Liver (tissue), 9 donors: ENCODE measurements around the gene CCDC63. TPM values are rescaled to one million over a fixed set of nuclear protein-coding genes. Genes with fewer than 3 reads are reported as not detected.

Experiments
- DNase-seq: peaks from one replicate; pipeline ENCODE4 v3.0.0-alpha.2; 2017; ENCODE audit warnings: low spot score
- H3K27ac ChIP-seq, 2 donors: one replicate each; pipeline ENCODE4 v1.7.0; 2013; ENCODE audit warnings: inconsistent platforms in 2 of 2, low read length in 2 of 2, control low read depth in 1 of 2, low read depth in 1 of 2, mild to moderate bottlenecking in 1 of 2
- H3K27me3 ChIP-seq, 4 donors: one replicate each; pipeline versions ENCODE4 v1.6.1 to v1.7.0; 2013; ENCODE audit warnings: low read length in 3 of 4, inconsistent platforms in 1 of 4, mild to moderate bottlenecking in 1 of 4, moderate library complexity in 1 of 4; ENCODE audit not compliant: control insufficient read depth in 4 of 4, insufficient read depth in 4 of 4
- H3K36me3 ChIP-seq, 4 donors: one replicate each; pipeline versions ENCODE4 v1.6.1 to v1.7.0; 2013; ENCODE audit warnings: low read length in 3 of 4, mild to moderate bottlenecking in 3 of 4, low read depth in 1 of 4, moderate library complexity in 1 of 4; ENCODE audit not compliant: control insufficient read depth in 4 of 4, insufficient read depth in 3 of 4
- H3K4me1 ChIP-seq, 4 donors: one replicate each; pipeline versions ENCODE4 v1.6.1 to v1.7.0; 2013; ENCODE audit warnings: low read length in 3 of 4, mild to moderate bottlenecking in 3 of 4, moderate library complexity in 1 of 4; ENCODE audit not compliant: control insufficient read depth in 4 of 4, insufficient read depth in 4 of 4
- H3K4me3 ChIP-seq, 3 donors: one replicate each; pipeline versions ENCODE4 v1.6.1 to v1.7.0; 2013; ENCODE audit warnings: low read length in 3 of 3, control low read depth in 1 of 3, low read depth in 1 of 3, mild to moderate bottlenecking in 1 of 3
- H3K9ac ChIP-seq, 2 donors: one replicate each; pipeline ENCODE4 v1.7.0; 2013; ENCODE audit warnings: low read length in 2 of 2, mild to moderate bottlenecking in 2 of 2, moderate library complexity in 2 of 2, control low read depth in 1 of 2, low read depth in 1 of 2
- H3K9me3 ChIP-seq, 4 donors: one replicate each; pipeline versions ENCODE4 v1.6.1 to v1.7.0; 2013; ENCODE audit warnings: low read length in 3 of 4; ENCODE audit not compliant: control insufficient read depth in 4 of 4
- ATF3 ChIP-seq: IDR thresholded peaks from 2 replicates; pipeline ENCODE4 v1.6.1; 2016; ENCODE audit warnings: antibody characterized with exemption
- CTCF ChIP-seq: fragments of 150-350 bp; IDR thresholded peaks from 2 replicates; pipeline ENCODE4 v1.5.1; 2017; ENCODE audit warnings: improper control_type of control experiment, low read depth, low read length; ENCODE audit not compliant: missing input control
- EGR1 ChIP-seq, 2 donors: IDR thresholded peaks; 2 replicates each; pipeline ENCODE4 v1.6.1; 2016 to 2018; ENCODE audit warnings: antibody characterized with exemption in 2 of 2, low read depth in 2 of 2
- FOXA1 ChIP-seq: IDR thresholded peaks from 2 replicates; pipeline ENCODE4 v1.6.1; 2016; ENCODE audit warnings: antibody characterized with exemption
- FOXA2 ChIP-seq: IDR thresholded peaks from 2 replicates; pipeline ENCODE4 v1.6.1; 2016; ENCODE audit warnings: antibody characterized with exemption
- GABPA ChIP-seq, 2 donors: IDR thresholded peaks in 1 of 2; conservative IDR thresholded peaks in 1 of 2; 2 replicates each; pipeline ENCODE4 v1.6.1; 2016; ENCODE audit warnings: antibody characterized with exemption in 2 of 2, mild to moderate bottlenecking in 1 of 2, moderate library complexity in 1 of 2
- HNF4A ChIP-seq, 2 donors: conservative IDR thresholded peaks; 2 replicates each; pipeline ENCODE4 v1.6.1; 2016; ENCODE audit warnings: antibody characterized with exemption in 2 of 2, mild to moderate bottlenecking in 2 of 2
- HNF4G ChIP-seq: IDR thresholded peaks from 2 replicates; pipeline ENCODE4 v1.6.1; 2016; ENCODE audit warnings: antibody characterized with exemption
- JUND ChIP-seq, 2 donors: IDR thresholded peaks; 2 replicates each; pipeline ENCODE4 v1.6.1; 2016; ENCODE audit warnings: antibody characterized with exemption in 2 of 2
- MAX ChIP-seq: IDR thresholded peaks from 2 replicates; pipeline ENCODE4 v1.6.1; 2016; ENCODE audit warnings: antibody characterized with exemption
- NR2F2 ChIP-seq: IDR thresholded peaks from 2 replicates; pipeline ENCODE4 v1.6.1; 2016; ENCODE audit warnings: antibody characterized with exemption
- RAD21 ChIP-seq, 2 donors: IDR thresholded peaks; 2 replicates each; pipeline ENCODE4 v1.6.1; 2016; ENCODE audit warnings: antibody characterized with exemption in 2 of 2, mild to moderate bottlenecking in 2 of 2
- REST ChIP-seq: IDR thresholded peaks from 2 replicates; pipeline ENCODE4 v1.6.1; 2016; ENCODE audit warnings: antibody characterized with exemption, mild to moderate bottlenecking
- RXRA ChIP-seq, 2 donors: IDR thresholded peaks; 2 replicates each; pipeline ENCODE4 v1.6.1; 2017 to 2018; ENCODE audit warnings: antibody characterized with exemption in 2 of 2, mild to moderate bottlenecking in 1 of 2
- SP1 ChIP-seq: IDR thresholded peaks from 2 replicates; pipeline ENCODE4 v1.6.1; 2018; ENCODE audit warnings: antibody characterized with exemption, mild to moderate bottlenecking
- TAF1 ChIP-seq: conservative IDR thresholded peaks from 2 replicates; pipeline ENCODE4 v1.6.1; 2016; ENCODE audit warnings: antibody characterized with exemption, mild to moderate bottlenecking
- YY1 ChIP-seq: IDR thresholded peaks from 2 replicates; pipeline ENCODE4 v1.6.1; 2016; ENCODE audit warnings: antibody characterized with exemption, mild to moderate bottlenecking
- ZBTB33 ChIP-seq: IDR thresholded peaks from 2 replicates; pipeline ENCODE4 v1.6.1; 2016; ENCODE audit warnings: antibody characterized with exemption
- WGBS: extraction: QIAGEN DNeasy Blood & Tissue Kit; methylation state at CpG from one replicate; pipeline ENCODE4 v1.1.7; 2013; 5-methylcytosine and 5-hydroxymethylcytosine counted together
- polyA plus RNA-seq, 2 donors: library from polyadenylated mRNA; stranded (reverse) in 1 of 2; unstranded in 1 of 2; fragments of 200-250 nt in 1 of 2; fragments of >200 nt in 1 of 2; fragmentation: Nextera tagmentation in 1 of 2; extraction: Ambion mirVana in 1 of 2; gene quantifications; one replicate each; pipeline versions ENCODE4 v1.2.1 to v1.2.3, GENCODE V29; 2013 to 2015
- total RNA-seq, 2 donors: library from RNA; depleted of rRNA; stranded (reverse); fragments of >200 nt; gene quantifications; one replicate each; pipeline ENCODE4 v1.2.3, GENCODE V29; 2014
- donor health status: healthy.
- donor health status: healthy.
- donor health status: healthy.
- donor health status: healthy.
- donor health status: healthy.

CCDC63 gene
- total and polyA plus RNA-seq, 4 donors = not detected

GRCh38 chr12:110940296-110940695 is 93.5 kb downstream of the CCDC63 start:
- Histone ChIP-seq H3K9ac (no peak overlapping the region), H3K9me3 (peaks cover 0 to under 1% (median 0%) of the 10 kb centered on the region in 4 donors), H3K27me3 (no peaks in the 10 kb centered on the region), H3K36me3 (no peaks in the 10 kb centered on the region), H3K4me3 (no peak overlapping the region), H3K4me1 (peaks cover 0 to 3% (median 0%) of the 10 kb centered on the region in 4 donors), H3K27ac (no peak overlapping the region)
- 92% methylated on average over 4 of the region's 4 CpGs for WGBS
- TF ChIP-seq FOXA1 (no peak), ZBTB33 (no peak), TAF1 (no peak), FOXA2 (no peak), ATF3 (no peak), RXRA (IDR thresholded peaks at IDR 0.05) (no peak), YY1 (no peak), RAD21 (IDR thresholded peaks at IDR 0.05) (no peak), GABPA (IDR thresholded peaks at IDR 0.05 in 1 of 2, conservative IDR thresholded peaks at IDR 0.05 in 1 of 2) (no peak), NR2F2 (no peak), MAX (no peak), HNF4G (no peak), REST (no peak), CTCF (no peak), HNF4A (conservative IDR thresholded peaks at IDR 0.05) (no peak), SP1 (no peak), JUND (IDR thresholded peaks at IDR 0.05) (no peak), EGR1 (IDR thresholded peaks at IDR 0.05; ENCODE audit: low read depth in 2 of 2) (no peak)
- no peak for DNase-seq
